Heart left ventricle (tissue), 16 donors: ENCODE results near the gene MFNG. TPM values are rescaled to one million over a fixed set of nuclear protein-coding genes. Genes with fewer than 3 reads are reported as not detected.

ENCODE experiments used
- ATAC-seq, 4 donors: fragments of 200-7000 bp; cut with Tn5 transposase; one replicate each; pipeline ENCODE4 v1.9.1; 2020 to 2022; ENCODE audit warnings: moderate library complexity in 4 of 4, mild to moderate bottlenecking in 3 of 4, moderate number of reproducible peaks in 1 of 4
- DNase-seq, 5 donors: peaks; one replicate each; pipeline ENCODE4 v3.0.0-alpha.2; 2020
- H3K27ac ChIP-seq, 12 donors: fragments of 200-600 bp; sonication (generic) in 4 of 12; one replicate each; pipeline versions ENCODE4 v1.5.0 to v1.8.0; 2016 to 2022; ENCODE audit warnings: mild to moderate bottlenecking in 2 of 12
- H3K27me3 ChIP-seq, 9 donors: fragments of 200-600 bp; sonication (generic) in 2 of 9; one replicate each; pipeline versions ENCODE4 v1.5.1 to v1.8.0; 2016 to 2022; ENCODE audit warnings: mild to moderate bottlenecking in 3 of 9
- H3K36me3 ChIP-seq, 9 donors: fragments of 200-600 bp; sonication (generic) in 2 of 9; one replicate each; pipeline versions ENCODE4 v1.5.0 to v1.8.0; 2018 to 2022; ENCODE audit warnings: mild to moderate bottlenecking in 2 of 9
- H3K4me1 ChIP-seq, 12 donors: fragments of 200-600 bp; sonication (generic) in 4 of 12; one replicate each; pipeline versions ENCODE4 v1.5.0 to v1.8.0; 2016 to 2022; ENCODE audit warnings: mild to moderate bottlenecking in 3 of 12
- H3K4me3 ChIP-seq, 12 donors: fragments of 200-600 bp; sonication (generic) in 4 of 12; one replicate each; pipeline versions ENCODE4 v1.5.0 to v1.8.0; 2017 to 2022; ENCODE audit warnings: mild to moderate bottlenecking in 9 of 12, moderate library complexity in 4 of 12
- H3K9me3 ChIP-seq, 12 donors: fragments of 200-600 bp; sonication (generic) in 4 of 12; one replicate each; pipeline versions ENCODE4 v1.5.0 to v1.8.0; 2016 to 2022; ENCODE audit warnings: mild to moderate bottlenecking in 1 of 12
- POLR2A ChIP-seq, 2 donors: fragments of 450-650 bp; IDR thresholded peaks; one replicate each; pipeline ENCODE4 v1.6.1; 2017; ENCODE audit warnings: antibody characterized with exemption in 2 of 2, mild to moderate bottlenecking in 2 of 2, moderate library complexity in 2 of 2
- WGBS, 4 donors: extraction: QIAGEN DNeasy Blood & Tissue Kit in 2 of 4; methylation state at CpG; one replicate each; pipeline versions ENCODE4 v1.1.5 to v1.1.7; 2013 to 2018; 5-methylcytosine and 5-hydroxymethylcytosine counted together
- intact Hi-C, 10 donors: fragments of 100-400 bp; cut with DNase I; formaldehyde crosslinking; loops; one replicate each; pipeline versions ENCODE4 v1.11.1 to v1.14.2; 2022
- polyA plus RNA-seq, 2 donors: library from polyadenylated mRNA; stranded (reverse); fragments of 200-250 nt; gene quantifications; one replicate each; pipeline ENCODE4 v1.2.3, GENCODE V29; 2013
- total RNA-seq, 9 donors: library from RNA; depleted of rRNA in 2 of 9; stranded (reverse); fragments of >200 nt in 2 of 9; fragmentation: NEBNext Ultra II Directional in 3 of 9; extraction: Animal tissue kit (Norgen Biotek cat#: 25700) in 3 of 9; gene quantifications; one replicate each; pipeline versions ENCODE4 v1.1.0 to v1.2.4, GENCODE V29; 2016 to 2023
- TF ChIP-seq, protein P1 (sequence below), 12 donors: fragments of 200-600 bp; sonication (generic) in 4 of 12; IDR thresholded peaks; one replicate each; pipeline versions ENCODE4 v1.5.0 to v1.8.0; 2018 to 2022; ENCODE audit warnings: antibody characterized with exemption in 12 of 12, mild to moderate bottlenecking in 5 of 12
- donor health status: ischemic (EF 13 %, LVEDD 7.1; RV severe dilation, severe dysfunction).
- donor health status: healthy with polysubstance abuse.
- donor health status: DM: no; HTN: yes; CAD: no.
- donor health status: DM: no; HTN: no; CAD: no.
- donor health status: ischemic (EF 25% LVEDD 6.9; RV normal size, moderate dysfunction).
- donor health status: ischemic (EF 25% LVEDD 5.7; RV mildly dilated, moderate dysfunction).
- donor health status: healthy.
- donor health status: DM: yes; HTN: yes; CAD: no.
- donor health status: ischemic (EF 35%, LVEDD 5.7; RV mildly dilated, moderate dysfunction).
- donor health status: nonischemic (EF 11% LVEDD 7.7; RV severe dilation, severe dysfunction).
- donor health status: DM: yes; HTN: yes; CAD: no.
- donor health status: PGD.
- donor health status: ischemic (EF 29% LVEDD 5.4; RV normal size, mild dysfunction).
- donor health status: nonischemic (EF 23%, LVEDD 6.1; RV moderate dilation, normal function).

MFNG gene
- total and polyA plus RNA-seq, 11 donors: 5.8 to 25.6 (median 9.6) TPM

DNA sequence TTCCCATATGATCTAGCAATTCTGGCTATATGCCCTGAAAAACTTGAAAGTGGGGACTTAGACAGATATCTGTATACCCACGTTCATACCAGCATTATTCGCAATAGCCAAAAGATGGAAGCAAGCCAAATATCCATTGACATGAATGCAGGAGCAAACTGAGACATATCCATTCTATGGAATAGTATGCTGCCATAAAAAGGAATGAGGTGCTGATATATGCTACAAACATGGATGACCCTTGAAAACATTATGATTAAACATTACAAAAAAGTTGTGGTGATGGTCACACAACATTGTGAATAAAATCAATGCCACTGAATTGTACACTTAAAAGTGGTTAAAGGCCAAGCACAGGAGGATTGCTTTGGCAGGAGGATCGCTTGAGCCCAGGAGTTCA, 25.5 kb downstream of the MFNG start:
- no peaks in the 10 kb centered on the region for H3K36me3 ChIP-seq
- no peaks in the 10 kb centered on the region for H3K4me1 ChIP-seq
- no peak overlapping the region for H3K4me3 ChIP-seq
- no peak overlapping the region for H3K27ac ChIP-seq
- H3K27me3 ChIP-seq: peaks cover 0 to 48% (median 6%) of the 10 kb centered on the region in 9 donors
- 84 to 86% (median 85%) methylated on average over 3 of the region's 3 CpGs for WGBS, 4 donors
- DNase-seq (no peak), ATAC-seq (no peak)
- no peak for TF ChIP-seq POLR2A (IDR thresholded peaks at IDR 0.05)
- TF ChIP-seq, protein P1, sequence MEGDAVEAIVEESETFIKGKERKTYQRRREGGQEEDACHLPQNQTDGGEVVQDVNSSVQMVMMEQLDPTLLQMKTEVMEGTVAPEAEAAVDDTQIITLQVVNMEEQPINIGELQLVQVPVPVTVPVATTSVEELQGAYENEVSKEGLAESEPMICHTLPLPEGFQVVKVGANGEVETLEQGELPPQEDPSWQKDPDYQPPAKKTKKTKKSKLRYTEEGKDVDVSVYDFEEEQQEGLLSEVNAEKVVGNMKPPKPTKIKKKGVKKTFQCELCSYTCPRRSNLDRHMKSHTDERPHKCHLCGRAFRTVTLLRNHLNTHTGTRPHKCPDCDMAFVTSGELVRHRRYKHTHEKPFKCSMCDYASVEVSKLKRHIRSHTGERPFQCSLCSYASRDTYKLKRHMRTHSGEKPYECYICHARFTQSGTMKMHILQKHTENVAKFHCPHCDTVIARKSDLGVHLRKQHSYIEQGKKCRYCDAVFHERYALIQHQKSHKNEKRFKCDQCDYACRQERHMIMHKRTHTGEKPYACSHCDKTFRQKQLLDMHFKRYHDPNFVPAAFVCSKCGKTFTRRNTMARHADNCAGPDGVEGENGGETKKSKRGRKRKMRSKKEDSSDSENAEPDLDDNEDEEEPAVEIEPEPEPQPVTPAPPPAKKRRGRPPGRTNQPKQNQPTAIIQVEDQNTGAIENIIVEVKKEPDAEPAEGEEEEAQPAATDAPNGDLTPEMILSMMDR (IDR thresholded peaks at IDR 0.05): no peak
- no peaks in the 10 kb centered on the region for H3K9me3 ChIP-seq
- intact Hi-C loops: no loop called here

DNA sequence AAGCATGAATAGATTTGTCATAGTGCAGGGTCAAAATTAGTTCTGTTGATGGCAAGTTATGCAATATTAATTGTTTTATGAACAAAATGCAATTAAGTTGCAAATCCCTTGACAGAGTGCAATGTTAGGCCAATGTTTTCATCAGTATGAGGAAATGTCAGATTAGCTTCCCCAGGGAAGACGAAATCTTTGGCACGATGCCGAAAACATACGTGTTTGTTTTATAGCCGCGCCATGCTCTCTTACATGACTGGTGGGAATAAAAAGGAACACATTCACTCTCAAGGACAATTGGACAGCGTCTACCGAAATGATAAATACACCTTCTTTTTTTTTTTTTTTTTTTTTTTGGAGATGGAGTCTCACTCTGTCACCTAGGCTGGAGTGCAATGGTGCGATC, 27.0 kb downstream of the MFNG start:
- H3K27me3 ChIP-seq: peaks cover 0 to 53% (median 9%) of the 10 kb centered on the region in 9 donors
- intact Hi-C loops: loop anchor here in 3 of 10 donors (5.0 kb wide), 2 partner anchors 142 to 192 kb away; no protein-coding TSS in a partner anchor
- 63 to 74% (median 68%) methylated on average over 9 of the region's 9 CpGs for WGBS, 4 donors

DNA sequence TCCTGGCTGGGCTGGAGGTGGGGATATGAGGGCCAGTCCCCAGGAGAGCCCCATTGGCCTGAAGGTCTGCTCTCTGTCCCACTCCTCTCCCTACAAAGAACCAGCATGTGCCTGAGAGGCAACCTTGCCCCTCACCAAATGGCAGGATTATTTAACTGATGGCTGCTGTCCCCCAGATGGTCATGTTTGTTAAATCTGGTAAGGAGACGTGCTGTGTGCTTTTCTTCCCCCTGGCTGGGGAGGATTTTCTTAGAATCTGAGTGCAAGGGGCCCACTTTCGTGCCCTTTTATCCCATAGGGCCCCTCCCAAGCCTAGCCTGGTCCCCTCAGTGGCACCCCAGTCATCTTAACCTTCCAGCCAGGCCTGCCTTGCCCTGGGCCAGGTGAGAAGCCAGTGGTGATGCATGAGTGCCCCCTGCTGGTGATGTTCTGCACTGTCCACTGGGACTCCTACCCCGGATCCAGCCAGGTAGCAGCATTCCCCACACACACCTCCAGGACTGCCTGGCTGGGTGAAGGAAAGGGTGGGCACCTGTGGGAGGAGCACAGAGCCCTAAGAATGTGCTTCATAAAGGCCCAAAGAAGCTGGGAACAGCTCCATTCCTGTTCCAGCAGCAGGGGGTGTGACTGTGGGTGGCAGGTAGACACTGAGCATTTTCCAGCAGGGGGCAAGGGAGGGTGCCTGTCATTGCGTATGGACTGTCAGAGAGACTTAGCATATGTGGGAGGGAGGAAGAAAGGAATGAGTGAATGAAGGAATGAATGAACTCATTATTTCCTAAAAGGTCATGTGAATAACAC, 28.9 kb downstream of the MFNG start:
- intact Hi-C loops: loop anchor here in 8 of 10 donors (1.0 to 5.0 kb wide), 6 partner anchors 140 to 192 kb away; no protein-coding TSS in a partner anchor
- no peak overlapping the region for H3K27ac ChIP-seq
- no peaks in the 10 kb centered on the region for H3K4me1 ChIP-seq
- H3K27me3 ChIP-seq: peaks cover 0 to 58% (median 9%) of the 10 kb centered on the region in 9 donors
- peak; percentile 51 to 88 (median 82) for ATAC-seq
- DNase-seq: peak; percentile 56 to 79 (median 64)
- WGBS, 4 donors: 38 to 62% (median 43%) methylated on average over 3 to 4 of the region's 4 CpGs
- H3K9me3 ChIP-seq: no peaks in the 10 kb centered on the region
- TF ChIP-seq, protein P1 (IDR thresholded peaks at IDR 0.05): peak; percentile 64 to 93 (median 80)
- no peak for TF ChIP-seq POLR2A (IDR thresholded peaks at IDR 0.05)
- no peak overlapping the region for H3K4me3 ChIP-seq
- no peaks in the 10 kb centered on the region for H3K36me3 ChIP-seq

More for the DNA sequence above, 27.0 kb downstream of the MFNG start:
- TF ChIP-seq, protein P1 (IDR thresholded peaks at IDR 0.05): no peak
- TF ChIP-seq POLR2A (IDR thresholded peaks at IDR 0.05): no peak
- no peaks in the 10 kb centered on the region for H3K4me1 ChIP-seq
- H3K4me3 ChIP-seq: no peak overlapping the region
- DNase-seq: no peak
- no peak overlapping the region for H3K27ac ChIP-seq
- no peaks in the 10 kb centered on the region for H3K9me3 ChIP-seq
- no peak for ATAC-seq
- no peaks in the 10 kb centered on the region for H3K36me3 ChIP-seq

DNA sequence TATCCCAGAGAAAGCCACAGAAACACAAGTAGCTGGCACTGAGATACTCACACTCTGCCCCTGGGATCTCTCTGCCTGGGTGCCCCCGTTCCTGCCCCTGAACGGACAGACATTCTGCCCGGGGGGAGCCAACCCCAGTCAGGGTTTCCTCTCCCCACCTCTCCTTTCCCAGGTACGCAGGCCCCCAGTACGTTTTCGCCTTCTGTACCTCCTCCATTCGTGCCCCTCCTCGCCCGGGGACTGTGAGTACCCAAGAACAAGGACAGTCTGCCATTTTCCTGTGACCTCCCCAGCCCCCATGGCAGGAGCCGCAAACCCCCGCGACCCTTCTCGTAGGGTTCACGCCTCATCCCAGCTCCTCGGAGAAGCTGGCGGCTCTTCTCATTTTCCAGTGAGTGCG, 29.8 kb downstream of the MFNG start:
- ATAC-seq: no peak
- TF ChIP-seq, protein P1 (IDR thresholded peaks at IDR 0.05): no peak
- no peak for TF ChIP-seq POLR2A (IDR thresholded peaks at IDR 0.05)
- Histone ChIP-seq H3K4me1 (no peaks in the 10 kb centered on the region), H3K36me3 (no peaks in the 10 kb centered on the region), H3K4me3 (no peak overlapping the region), H3K9me3 (peaks cover 0 to 4% (median 0%) of the 10 kb centered on the region in 12 donors), H3K27me3 (peaks cover 0 to 58% (median 9%) of the 10 kb centered on the region in 9 donors), H3K27ac (no peak overlapping the region)
- 71 to 76% (median 73%) methylated on average over 17 of the region's 17 CpGs for WGBS, 4 donors
- no peak for DNase-seq
- intact Hi-C loops: loop anchor here in 9 of 10 donors (1.0 to 5.0 kb wide), 6 partner anchors 139 to 192 kb away; no protein-coding TSS in a partner anchor
